ENCODE results near the gene SUDS3.

The SUDS3 gene, protein sequence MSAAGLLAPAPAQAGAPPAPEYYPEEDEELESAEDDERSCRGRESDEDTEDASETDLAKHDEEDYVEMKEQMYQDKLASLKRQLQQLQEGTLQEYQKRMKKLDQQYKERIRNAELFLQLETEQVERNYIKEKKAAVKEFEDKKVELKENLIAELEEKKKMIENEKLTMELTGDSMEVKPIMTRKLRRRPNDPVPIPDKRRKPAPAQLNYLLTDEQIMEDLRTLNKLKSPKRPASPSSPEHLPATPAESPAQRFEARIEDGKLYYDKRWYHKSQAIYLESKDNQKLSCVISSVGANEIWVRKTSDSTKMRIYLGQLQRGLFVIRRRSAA

DNA sequence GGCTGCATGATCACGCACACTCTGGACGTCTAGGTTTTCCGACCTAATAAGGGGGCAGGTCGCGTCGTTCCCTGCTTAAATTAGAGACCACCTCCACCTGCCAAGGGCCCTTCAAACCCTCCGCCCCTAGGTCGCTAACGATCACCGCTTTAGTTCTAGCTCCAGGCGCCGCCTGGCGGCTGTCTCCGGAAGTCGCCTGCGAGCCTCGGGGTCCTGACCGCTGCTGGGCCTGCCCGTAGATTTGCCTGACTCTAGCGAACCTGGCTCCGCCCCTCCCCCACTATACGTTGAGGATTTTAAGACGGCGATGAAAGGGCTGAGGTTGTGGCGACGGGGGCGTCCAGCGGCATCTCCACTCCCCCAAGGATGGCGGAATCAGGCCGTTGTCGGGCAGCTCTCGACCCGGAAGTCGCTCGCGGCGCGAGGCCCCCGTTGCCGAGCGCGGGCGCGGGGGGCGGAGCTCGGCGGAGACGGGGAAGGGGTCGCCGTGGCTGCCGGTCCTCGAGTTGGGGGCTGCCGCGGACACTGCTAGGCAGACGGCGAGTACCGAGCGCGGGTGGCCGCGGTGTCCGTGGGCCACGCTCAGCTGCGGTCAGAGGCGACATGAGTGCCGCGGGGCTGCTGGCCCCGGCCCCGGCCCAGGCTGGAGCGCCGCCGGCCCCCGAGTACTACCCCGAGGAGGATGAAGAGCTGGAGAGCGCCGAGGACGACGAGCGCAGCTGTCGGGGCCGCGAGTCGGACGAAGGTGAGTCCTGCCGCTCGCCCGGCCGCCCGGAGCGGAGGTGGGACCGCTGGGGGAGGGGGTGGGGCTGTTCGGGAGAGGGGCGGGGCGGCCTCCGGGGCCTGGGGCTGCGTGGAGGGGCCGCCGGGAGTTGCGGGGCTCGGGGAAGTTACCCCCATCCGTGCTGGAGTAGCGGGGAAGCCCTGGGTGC is at the start of gene SUDS3:
Gene SUDS3 (plus strand): TSS at position 467 of the 932 bp plus-strand sequence. CDS start 137 bp downstream, at position 604.
- Histone ChIP-seq H3K27me3 (ENCODE audit: low read depth, low read length) (no peaks in the 10 kb centered on the region), H3K27ac (ENCODE audit: low read length) (peak within 1 kb of the TSS; percentile 87), H3K4me3 (ENCODE audit: low read depth in 1 of 2, low read length in 2 of 2) (peak within 1 kb of the TSS; percentile 90 to 94), H3K36me3 (ENCODE audit: control insufficient read depth in 1 of 2, insufficient read depth in 2 of 2, low read length in 2 of 2) (peaks cover 11 to 18% of the 10 kb centered on the region in 2 donors), H3K4me1 (ENCODE audit: control insufficient read depth in 1 of 2, insufficient read depth in 2 of 2, low read length in 2 of 2) (peaks cover 11 to 37% of the 10 kb centered on the region in 2 donors), H3K9me3 (ENCODE audit: control insufficient read depth in 1 of 2, low read length in 2 of 2) (no peaks in the 10 kb centered on the region)

DNA sequence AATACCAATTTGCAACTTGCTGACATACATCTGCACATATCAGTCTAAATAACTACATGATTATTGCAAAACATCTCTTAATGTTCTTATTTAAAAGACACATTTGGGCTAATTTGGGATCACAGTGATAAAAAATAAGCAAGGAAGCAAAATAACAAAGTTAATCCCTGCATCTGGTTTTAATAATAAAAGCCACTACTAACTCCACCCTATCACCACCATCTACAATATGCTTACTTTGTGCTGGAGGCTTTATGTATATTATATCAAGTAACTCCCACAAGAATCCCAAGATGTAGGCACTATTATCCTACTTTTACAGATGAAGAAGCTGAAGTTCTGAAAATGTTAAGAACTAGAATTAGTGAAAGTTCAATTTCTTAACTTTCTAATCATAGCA is 49.4 kb upstream of the SUDS3 start:
- Histone ChIP-seq H3K4me1 (ENCODE audit: control insufficient read depth in 1 of 2, insufficient read depth in 2 of 2, low read length in 2 of 2) (no peaks in the 10 kb centered on the region), H3K27me3 (ENCODE audit: low read depth, low read length) (no peaks in the 10 kb centered on the region), H3K27ac (ENCODE audit: low read length) (no peak overlapping the region), H3K9me3 (ENCODE audit: control insufficient read depth in 1 of 2, low read length in 2 of 2) (no peaks in the 10 kb centered on the region), H3K36me3 (ENCODE audit: control insufficient read depth in 1 of 2, insufficient read depth in 2 of 2, low read length in 2 of 2) (no peaks in the 10 kb centered on the region), H3K4me3 (ENCODE audit: low read depth in 1 of 2, low read length in 2 of 2) (no peak overlapping the region)

DNA sequence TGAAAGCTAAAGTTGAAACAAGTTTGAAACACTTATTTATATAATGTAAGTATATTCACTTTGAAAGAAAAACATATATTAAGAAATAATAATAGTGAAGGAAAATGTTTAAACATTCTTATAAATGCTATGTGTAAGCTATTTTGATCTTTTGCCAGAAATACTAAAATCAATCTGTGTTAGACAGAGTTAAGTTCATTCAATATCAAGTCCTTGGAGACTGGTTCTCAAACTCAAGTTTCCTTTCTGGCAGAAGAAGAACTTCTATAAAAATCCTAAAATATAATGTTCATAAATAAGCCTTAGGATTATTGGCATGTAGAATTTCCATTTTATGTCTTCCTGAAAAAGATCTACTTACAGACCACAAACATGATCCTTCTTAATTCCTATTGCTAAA is 49.0 kb upstream of the SUDS3 start:
- no peaks in the 10 kb centered on the region for H3K4me1 ChIP-seq (ENCODE audit: control insufficient read depth in 1 of 2, insufficient read depth in 2 of 2, low read length in 2 of 2)
- no peak overlapping the region for H3K27ac ChIP-seq (ENCODE audit: low read length)
- H3K4me3 ChIP-seq (ENCODE audit: low read depth in 1 of 2, low read length in 2 of 2): no peak overlapping the region
- no peaks in the 10 kb centered on the region for H3K27me3 ChIP-seq (ENCODE audit: low read depth, low read length)
- no peaks in the 10 kb centered on the region for H3K9me3 ChIP-seq (ENCODE audit: control insufficient read depth in 1 of 2, low read length in 2 of 2)
- H3K36me3 ChIP-seq (ENCODE audit: control insufficient read depth in 1 of 2, insufficient read depth in 2 of 2, low read length in 2 of 2): no peaks in the 10 kb centered on the region

DNA sequence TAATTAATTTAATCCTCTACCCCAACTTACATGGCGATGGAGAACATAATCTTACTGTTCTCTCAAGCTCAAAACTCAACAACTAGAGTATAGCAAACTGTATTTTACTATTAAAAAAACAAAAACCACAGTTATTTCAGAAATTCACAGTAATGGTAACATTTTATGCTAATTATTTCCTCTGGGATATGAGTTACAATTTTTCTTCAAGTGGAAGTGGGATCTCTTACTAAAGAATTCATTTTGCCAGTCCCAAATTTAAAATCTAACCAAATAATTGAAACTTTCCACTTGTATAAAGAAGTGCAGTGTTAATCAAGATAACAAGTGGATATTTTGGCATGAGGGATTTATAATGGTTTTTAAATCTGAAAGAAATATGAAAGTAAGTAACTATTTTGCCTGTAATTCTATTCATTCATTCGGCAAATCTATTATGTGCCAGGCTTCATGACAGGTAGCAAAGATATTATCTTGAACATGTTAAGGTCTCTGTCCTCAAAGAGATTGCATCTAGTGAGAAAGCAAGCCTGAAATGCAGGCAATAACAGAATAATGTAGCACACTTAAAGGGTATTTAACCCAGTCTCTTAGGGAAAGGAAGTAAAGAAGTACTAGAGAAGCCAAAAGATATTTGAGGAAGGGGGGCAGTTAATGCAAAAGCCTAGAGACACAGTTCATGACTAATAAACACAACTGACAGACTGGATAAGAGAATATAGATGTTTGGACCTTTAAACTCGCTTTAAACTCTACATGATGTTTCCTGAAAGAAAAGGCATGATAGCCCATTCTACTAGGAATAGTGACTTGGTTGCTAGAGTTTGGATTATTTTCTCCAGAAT is 47.6 kb upstream of the SUDS3 start:
- Histone ChIP-seq H3K4me1 (ENCODE audit: control insufficient read depth in 1 of 2, insufficient read depth in 2 of 2, low read length in 2 of 2) (no peaks in the 10 kb centered on the region), H3K9me3 (ENCODE audit: control insufficient read depth in 1 of 2, low read length in 2 of 2) (no peaks in the 10 kb centered on the region), H3K27me3 (ENCODE audit: low read depth, low read length) (no peaks in the 10 kb centered on the region), H3K4me3 (ENCODE audit: low read depth in 1 of 2, low read length in 2 of 2) (no peak overlapping the region), H3K36me3 (ENCODE audit: control insufficient read depth in 1 of 2, insufficient read depth in 2 of 2, low read length in 2 of 2) (no peaks in the 10 kb centered on the region), H3K27ac (ENCODE audit: low read length) (no peak overlapping the region)

DNA sequence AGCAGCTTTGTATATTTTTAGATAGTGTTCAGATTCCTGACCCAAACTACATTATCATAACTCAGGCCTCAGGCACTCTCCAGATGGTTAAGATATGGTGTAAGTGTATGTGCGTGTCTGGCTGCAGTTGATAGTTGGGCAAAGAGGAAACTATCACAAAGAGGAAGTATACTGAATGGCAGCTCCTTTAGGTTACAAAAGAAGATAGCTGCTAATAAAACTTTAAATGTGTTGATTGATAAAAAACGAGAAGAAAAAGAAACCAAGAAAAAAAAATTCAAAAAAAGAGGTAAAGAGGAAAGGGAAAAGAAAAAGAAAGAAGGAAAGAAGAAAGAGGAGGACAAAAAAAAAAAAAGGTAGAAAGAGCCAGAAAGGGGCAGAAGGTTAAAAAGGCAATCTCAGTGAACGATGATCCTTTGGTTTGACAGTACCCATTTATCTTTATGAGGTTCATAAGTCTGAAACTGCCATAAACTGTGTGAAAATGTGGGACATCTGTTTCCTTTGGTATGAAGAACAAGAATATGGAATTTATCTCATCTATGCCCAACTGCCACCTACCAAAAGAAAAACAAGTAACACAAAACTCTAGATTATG is 45.8 kb upstream of the SUDS3 start:
- no peak overlapping the region for H3K27ac ChIP-seq (ENCODE audit: low read length)
- H3K4me3 ChIP-seq (ENCODE audit: low read depth in 1 of 2, low read length in 2 of 2): no peak overlapping the region
- no peaks in the 10 kb centered on the region for H3K4me1 ChIP-seq (ENCODE audit: control insufficient read depth in 1 of 2, insufficient read depth in 2 of 2, low read length in 2 of 2)
- no peaks in the 10 kb centered on the region for H3K36me3 ChIP-seq (ENCODE audit: control insufficient read depth in 1 of 2, insufficient read depth in 2 of 2, low read length in 2 of 2)
- H3K9me3 ChIP-seq (ENCODE audit: control insufficient read depth in 1 of 2, low read length in 2 of 2): no peaks in the 10 kb centered on the region
- no peaks in the 10 kb centered on the region for H3K27me3 ChIP-seq (ENCODE audit: low read depth, low read length)

DNA sequence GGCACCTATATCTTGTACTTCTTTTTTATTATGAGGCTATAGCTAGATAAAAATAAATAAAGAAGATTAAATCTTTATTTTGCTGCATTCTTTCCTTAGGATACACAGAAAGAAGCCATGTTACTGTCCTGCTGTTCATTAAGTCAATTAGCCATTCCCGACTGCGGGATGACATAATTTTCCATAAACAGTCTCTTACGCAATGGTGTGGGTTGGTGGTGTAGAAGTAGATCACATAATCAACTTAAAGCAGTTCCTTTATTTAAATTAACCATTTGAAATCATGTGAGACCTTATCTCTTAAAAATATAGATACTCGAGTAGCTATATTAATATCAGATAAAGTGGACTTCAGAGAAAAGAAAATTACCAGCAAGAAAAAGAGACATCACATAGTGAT is 43.8 kb upstream of the SUDS3 start:
- Histone ChIP-seq H3K9me3 (ENCODE audit: control insufficient read depth in 1 of 2, low read length in 2 of 2) (no peaks in the 10 kb centered on the region), H3K36me3 (ENCODE audit: control insufficient read depth in 1 of 2, insufficient read depth in 2 of 2, low read length in 2 of 2) (no peaks in the 10 kb centered on the region), H3K27me3 (ENCODE audit: low read depth, low read length) (no peaks in the 10 kb centered on the region), H3K4me1 (ENCODE audit: control insufficient read depth in 1 of 2, insufficient read depth in 2 of 2, low read length in 2 of 2) (no peaks in the 10 kb centered on the region), H3K4me3 (ENCODE audit: low read depth in 1 of 2, low read length in 2 of 2) (no peak overlapping the region), H3K27ac (ENCODE audit: low read length) (no peak overlapping the region)

DNA sequence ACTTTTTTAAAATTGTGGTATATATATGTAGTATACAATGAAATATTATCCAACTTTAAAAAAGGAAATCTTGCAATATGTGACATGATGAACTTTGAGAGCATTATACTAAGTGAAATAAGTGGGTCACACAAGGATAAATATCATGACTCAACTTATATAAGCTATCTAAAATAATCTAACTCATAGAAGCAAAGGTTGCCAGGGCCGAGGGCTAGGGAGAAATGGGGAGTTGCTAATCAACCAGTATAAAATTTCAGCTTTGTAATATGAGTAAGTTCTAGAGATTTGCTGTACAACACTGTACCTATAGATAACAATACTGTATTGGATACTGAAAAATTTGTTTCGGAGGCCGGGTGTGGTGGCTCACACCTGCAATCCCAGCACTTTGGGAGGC is 42.1 kb upstream of the SUDS3 start:
- no peaks in the 10 kb centered on the region for H3K27me3 ChIP-seq (ENCODE audit: low read depth, low read length)
- no peaks in the 10 kb centered on the region for H3K36me3 ChIP-seq (ENCODE audit: control insufficient read depth in 1 of 2, insufficient read depth in 2 of 2, low read length in 2 of 2)
- H3K27ac ChIP-seq (ENCODE audit: low read length): no peak overlapping the region
- no peaks in the 10 kb centered on the region for H3K4me1 ChIP-seq (ENCODE audit: control insufficient read depth in 1 of 2, insufficient read depth in 2 of 2, low read length in 2 of 2)
- no peak overlapping the region for H3K4me3 ChIP-seq (ENCODE audit: low read depth in 1 of 2, low read length in 2 of 2)
- no peaks in the 10 kb centered on the region for H3K9me3 ChIP-seq (ENCODE audit: control insufficient read depth in 1 of 2, low read length in 2 of 2)

DNA sequence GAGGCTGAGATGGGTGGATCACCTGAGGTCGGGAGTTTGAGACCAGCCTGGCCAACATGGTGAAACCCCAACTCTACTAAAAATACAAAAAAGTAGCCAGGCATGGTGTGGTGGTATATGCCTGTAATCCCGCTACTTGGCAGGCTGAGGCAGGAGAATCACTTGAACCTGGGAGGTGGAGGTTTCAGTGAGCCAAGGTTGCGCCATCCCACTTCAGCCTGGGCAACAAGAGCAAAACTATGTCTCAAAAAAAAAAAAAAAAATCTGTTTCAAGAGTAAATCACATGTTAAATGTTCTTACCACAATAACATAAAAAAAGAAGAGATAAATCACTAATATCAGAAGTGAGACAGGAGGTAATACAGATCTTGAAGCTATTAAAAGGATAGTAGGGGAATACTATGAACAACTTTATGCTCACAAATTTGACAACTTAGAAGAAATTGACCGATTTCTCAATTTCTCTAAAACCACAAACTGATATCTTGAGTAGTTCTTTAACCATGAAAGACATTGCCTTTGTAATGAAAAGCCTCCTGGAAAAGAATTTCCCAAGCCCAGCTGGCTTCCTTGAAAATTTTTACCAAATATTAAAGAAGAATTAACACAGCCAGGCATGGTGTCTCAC is 41.3 kb upstream of the SUDS3 start:
- Histone ChIP-seq H3K4me1 (ENCODE audit: control insufficient read depth in 1 of 2, insufficient read depth in 2 of 2, low read length in 2 of 2) (no peaks in the 10 kb centered on the region), H3K27ac (ENCODE audit: low read length) (no peak overlapping the region), H3K9me3 (ENCODE audit: control insufficient read depth in 1 of 2, low read length in 2 of 2) (no peaks in the 10 kb centered on the region), H3K4me3 (ENCODE audit: low read depth in 1 of 2, low read length in 2 of 2) (no peak overlapping the region), H3K36me3 (ENCODE audit: control insufficient read depth in 1 of 2, insufficient read depth in 2 of 2, low read length in 2 of 2) (no peaks in the 10 kb centered on the region), H3K27me3 (ENCODE audit: low read depth, low read length) (no peaks in the 10 kb centered on the region)

DNA sequence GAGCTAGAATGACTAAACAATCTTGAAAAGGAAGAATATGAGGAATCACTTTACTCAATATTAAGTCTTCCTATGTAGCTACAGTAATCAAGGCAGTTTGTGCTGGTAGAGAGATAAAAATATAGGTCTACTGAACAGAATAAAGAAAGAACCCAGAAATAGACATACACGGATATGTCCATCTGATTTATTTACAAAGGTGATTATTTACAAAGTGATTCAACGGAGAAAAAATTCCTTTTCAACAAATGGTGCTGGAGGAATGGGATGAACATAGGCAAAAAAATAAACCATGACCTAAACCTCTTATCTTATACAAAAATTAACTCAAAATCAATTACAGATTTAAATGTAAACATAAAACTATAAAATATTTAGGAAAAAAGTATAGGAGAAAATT is 40.2 kb upstream of the SUDS3 start:
- Histone ChIP-seq H3K9me3 (ENCODE audit: control insufficient read depth in 1 of 2, low read length in 2 of 2) (no peaks in the 10 kb centered on the region), H3K4me3 (ENCODE audit: low read depth in 1 of 2, low read length in 2 of 2) (no peak overlapping the region), H3K4me1 (ENCODE audit: control insufficient read depth in 1 of 2, insufficient read depth in 2 of 2, low read length in 2 of 2) (no peaks in the 10 kb centered on the region), H3K27ac (ENCODE audit: low read length) (no peak overlapping the region), H3K27me3 (ENCODE audit: low read depth, low read length) (no peaks in the 10 kb centered on the region), H3K36me3 (ENCODE audit: control insufficient read depth in 1 of 2, insufficient read depth in 2 of 2, low read length in 2 of 2) (no peaks in the 10 kb centered on the region)

DNA sequence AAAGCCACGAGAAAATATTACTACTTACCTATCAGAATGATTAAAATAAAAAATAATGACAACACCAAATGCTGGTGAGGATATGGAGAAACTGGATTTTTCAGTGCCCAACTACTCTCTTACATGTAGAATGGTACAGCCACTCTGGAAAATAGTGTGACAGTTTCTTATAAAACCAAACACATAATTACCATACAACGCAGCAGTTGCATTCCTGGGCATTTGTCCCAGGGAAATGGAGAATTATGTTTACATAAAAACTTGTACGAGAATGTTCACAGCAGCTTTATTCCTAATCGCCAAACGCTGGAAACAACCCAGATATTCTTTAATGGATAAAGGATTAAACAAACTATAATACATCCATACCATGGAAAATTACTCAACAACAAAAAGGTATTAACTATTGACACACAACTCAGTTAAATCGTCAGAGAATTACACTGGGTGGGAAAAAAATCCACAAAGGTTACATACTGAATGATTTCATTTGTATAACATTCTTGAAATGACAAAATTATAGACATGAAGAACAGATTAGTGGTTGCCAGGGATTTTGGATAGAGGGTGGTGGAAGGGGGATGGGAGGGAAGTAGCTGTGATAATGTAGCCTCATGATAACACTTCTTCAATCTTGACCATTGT is 39.0 kb upstream of the SUDS3 start:
- H3K36me3 ChIP-seq (ENCODE audit: control insufficient read depth in 1 of 2, insufficient read depth in 2 of 2, low read length in 2 of 2): no peaks in the 10 kb centered on the region
- H3K9me3 ChIP-seq (ENCODE audit: control insufficient read depth in 1 of 2, low read length in 2 of 2): no peaks in the 10 kb centered on the region
- no peaks in the 10 kb centered on the region for H3K4me1 ChIP-seq (ENCODE audit: control insufficient read depth in 1 of 2, insufficient read depth in 2 of 2, low read length in 2 of 2)
- H3K4me3 ChIP-seq (ENCODE audit: low read depth in 1 of 2, low read length in 2 of 2): no peak overlapping the region
- H3K27ac ChIP-seq (ENCODE audit: low read length): no peak overlapping the region
- no peaks in the 10 kb centered on the region for H3K27me3 ChIP-seq (ENCODE audit: low read depth, low read length)
